Thoracic aorta (tissue), 2 donors: ENCODE data around the gene ZNF783. TPM values are rescaled to one million over a fixed set of nuclear protein-coding genes. Genes with fewer than 3 reads are reported as not detected.
"Not testable (repeated sequence)": the region's sequence is repeated elsewhere in the genome, so short reads cannot be mapped to it uniquely, and the experiment has no call there.

ENCODE experiments used
- ATAC-seq: fragments of 150-250 bp; one replicate; pipeline ENCODE4 v1.8.0; 2017; ENCODE audit warnings: low read depth; ENCODE audit not compliant: insufficient number of reproducible peaks, low FRiP score
- DNase-seq: peaks from one replicate; pipeline ENCODE4 v3.0.0-alpha.2; 2020; ENCODE audit warnings: low spot score
- H3K27ac ChIP-seq, 2 donors: fragments of 200-600 bp; sonication (generic); 1 replicate in 1 of 2; 2 replicates in 1 of 2; pipeline ENCODE4 v1.5.1; 2016; ENCODE audit warnings: mild to moderate bottlenecking in 2 of 2, moderate library complexity in 2 of 2
- H3K27me3 ChIP-seq: fragments of 200-600 bp; sonication (generic); replicated peaks from 2 replicates; pipeline ENCODE4 v1.6.0; 2016; ENCODE audit warnings: mild to moderate bottlenecking; ENCODE audit not compliant: insufficient read depth
- H3K36me3 ChIP-seq: fragments of 200-600 bp; sonication (generic); one replicate; pipeline ENCODE4 v1.5.1; 2016
- H3K4me1 ChIP-seq, 2 donors: fragments of 200-600 bp; sonication (generic); 1 replicate in 1 of 2; 2 replicates in 1 of 2; pipeline versions ENCODE4 v1.5.1 to v1.6.0; 2016; ENCODE audit warnings: low read depth in 2 of 2, mild to moderate bottlenecking in 1 of 2; ENCODE audit not compliant: control insufficient read depth in 1 of 2
- H3K4me3 ChIP-seq: fragments of 200-600 bp; sonication (generic); 2 replicates; pipeline ENCODE4 v1.5.1; 2016; ENCODE audit warnings: mild to moderate bottlenecking
- H3K9me3 ChIP-seq: fragments of 200-600 bp; sonication (generic); 2 replicates; pipeline ENCODE4 v1.5.1; 2016
- CTCF ChIP-seq: fragments of 200-600 bp; sonication (generic); IDR thresholded peaks from one replicate; pipeline ENCODE4 v1.5.1; 2019; ENCODE audit warnings: antibody characterized with exemption
- total RNA-seq, 2 donors: library from RNA; depleted of rRNA; stranded (reverse); fragments of >200 nt; gene quantifications; one replicate each; pipeline versions ENCODE4 v1.1.0 to v1.2.3, GENCODE V29; 2016

ZNF783 gene
- total RNA-seq, 2 donors from 2014 or later = 23.6 to 28.9 TPM

- Histone ChIP-seq H3K4me3 (no peak overlapping the region), H3K27me3 (no peaks in the 10 kb centered on the region), H3K36me3 (peaks cover 11% of the 10 kb centered on the region), H3K27ac (no peak overlapping the region), H3K9me3 (no peaks in the 10 kb centered on the region), H3K4me1 (no peaks in the 10 kb centered on the region)
- no peak for DNase-seq
- no peak for ATAC-seq
- no peak for TF ChIP-seq CTCF
Observed at GRCh38 chr7:149229526-149229925, 32.5 kb upstream of the ZNF783 start.

- no peak for TF ChIP-seq CTCF
- no peak overlapping the region for H3K27ac ChIP-seq
- H3K9me3 ChIP-seq = no peaks in the 10 kb centered on the region
Observed at GRCh38 chr7:149232362-149232761, 29.6 kb upstream of the ZNF783 start.

GRCh38 chr7:149233655-149234204, 28.3 kb upstream of the ZNF783 start:
- H3K27me3 ChIP-seq, H3K27ac ChIP-seq, H3K36me3 ChIP-seq, H3K9me3 ChIP-seq, H3K4me1 ChIP-seq, H3K4me3 ChIP-seq, ATAC-seq, DNase-seq: not testable (repeated sequence)

More at GRCh38 chr7:149232362-149232761, 29.6 kb upstream of the ZNF783 start:
- Histone ChIP-seq H3K4me3 (no peak overlapping the region), H3K36me3 (no peaks in the 10 kb centered on the region), H3K4me1 (no peaks in the 10 kb centered on the region), H3K27me3 (no peaks in the 10 kb centered on the region)
- DNase-seq (no peak), ATAC-seq (no peak)

GRCh38 chr7:149237502-149237901, 24.5 kb upstream of the ZNF783 start:
- H3K4me1 ChIP-seq = peaks cover 11 to 23% of the 10 kb centered on the region in 2 donors
- H3K4me3 ChIP-seq = no peak overlapping the region
- no peak for DNase-seq
- H3K36me3 ChIP-seq = no peaks in the 10 kb centered on the region
- ATAC-seq = no peak
- no peaks in the 10 kb centered on the region for H3K9me3 ChIP-seq
- H3K27ac ChIP-seq = no peak overlapping the region
- TF ChIP-seq CTCF = no peak
- no peaks in the 10 kb centered on the region for H3K27me3 ChIP-seq

GRCh38 chr7:149238051-149238450, 23.9 kb upstream of the ZNF783 start:
- no peaks in the 10 kb centered on the region for H3K27me3 ChIP-seq
- DNase-seq (no peak), ATAC-seq (no peak)
- H3K4me3 ChIP-seq = no peak overlapping the region
- no peak for TF ChIP-seq CTCF
- no peaks in the 10 kb centered on the region for H3K9me3 ChIP-seq
- H3K27ac ChIP-seq = no peak overlapping the region
- no peaks in the 10 kb centered on the region for H3K36me3 ChIP-seq
- peaks cover 11 to 23% of the 10 kb centered on the region in 2 donors for H3K4me1 ChIP-seq
